Neural crest cell (in vitro differentiated cells): ENCODE measurements around the gene POLR2E. TPM values are rescaled to one million over a fixed set of nuclear protein-coding genes. Genes with fewer than 3 reads are reported as not detected.

ENCODE experiments used
- DNase-seq: peaks from one replicate; pipeline ENCODE4 v3.0.0; 2021; ENCODE audit warnings: low read depth, mixed read lengths, low spot score
- H3K27ac Mint-ChIP-seq: one replicate; pipeline ENCODE4 v1.8.0; 2021; ENCODE audit warnings: mild to moderate bottlenecking, mixed read lengths; ENCODE audit not compliant: unreplicated experiment
- H3K27me3 Mint-ChIP-seq: 2 replicates; pipeline ENCODE4 v1.8.0; 2021; ENCODE audit warnings: low read depth, mild to moderate bottlenecking, mixed read lengths
- H3K36me3 Mint-ChIP-seq: 2 replicates; pipeline ENCODE4 v1.8.0; 2021; ENCODE audit warnings: low read depth, mild to moderate bottlenecking, mixed read lengths
- H3K4me1 Mint-ChIP-seq: 2 replicates; pipeline ENCODE4 v1.8.0; 2021; ENCODE audit warnings: mixed read lengths
- H3K4me3 Mint-ChIP-seq: one replicate; pipeline ENCODE4 v1.8.0; 2021; ENCODE audit warnings: mild to moderate bottlenecking, mixed read lengths
- H3K9me3 Mint-ChIP-seq: 2 replicates; pipeline ENCODE4 v1.8.0; 2021; ENCODE audit warnings: mixed read lengths
- total RNA-seq: library from RNA; stranded (reverse); gene quantifications from 2 replicates; pipeline ENCODE4 v1.2.1, GENCODE V29; 2021
- TF ChIP-seq, protein P1 (sequence below): fragments of 200-600 bp; sonication (generic); conservative IDR thresholded peaks from 2 replicates; pipeline ENCODE4 v1.5.0; 2021; ENCODE audit warnings: antibody characterized with exemption, mild to moderate bottlenecking

POLR2E gene
- total RNA-seq, 1 donor from 2014 or later = 256 TPM

DNA sequence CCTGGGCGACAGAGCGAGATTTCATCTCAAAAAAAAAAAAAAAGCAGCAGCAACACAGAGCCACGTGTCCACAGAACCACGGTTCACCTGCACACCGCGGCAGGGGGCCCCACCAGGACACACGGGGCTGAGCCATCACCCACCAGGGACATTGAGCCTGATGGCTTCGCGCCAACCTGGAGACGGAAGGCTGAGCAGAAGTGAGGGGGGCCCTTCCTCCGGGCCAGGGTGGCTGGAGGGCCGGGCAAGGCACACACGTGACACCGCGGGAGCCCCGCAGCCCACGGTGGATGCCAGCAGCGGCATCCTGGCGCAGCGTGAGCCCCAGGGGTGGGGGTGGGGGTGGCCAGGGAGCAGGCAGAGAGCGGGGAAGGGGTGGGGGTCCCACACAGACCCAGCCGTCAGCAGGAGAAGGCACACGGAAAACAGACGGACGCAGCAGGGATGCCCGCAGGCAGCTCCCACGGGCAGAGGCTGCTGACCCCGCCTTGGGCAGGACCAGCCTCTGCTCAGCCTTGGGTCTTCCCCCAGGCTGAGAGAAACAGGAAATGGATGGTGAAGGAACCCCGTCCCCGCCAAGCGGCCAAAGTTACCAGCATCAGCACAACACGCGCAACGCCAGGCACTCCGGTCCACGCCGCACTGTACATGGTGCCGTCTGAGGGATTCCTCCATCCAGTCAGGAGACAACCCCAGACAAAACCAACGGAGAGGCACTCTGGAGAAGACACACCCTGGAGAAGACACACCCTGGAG lies 45.3 kb upstream of the POLR2E start:
- H3K4me1 Mint-ChIP-seq = peaks cover 4% of the 10 kb centered on the region
- no peak overlapping the region for H3K4me3 Mint-ChIP-seq
- H3K36me3 Mint-ChIP-seq = peaks cover 31% of the 10 kb centered on the region
- H3K27me3 Mint-ChIP-seq = no peaks in the 10 kb centered on the region
- peaks cover 4% of the 10 kb centered on the region for H3K9me3 Mint-ChIP-seq
- H3K27ac Mint-ChIP-seq = no peak overlapping the region
- no peak for DNase-seq
- TF ChIP-seq, protein P1, sequence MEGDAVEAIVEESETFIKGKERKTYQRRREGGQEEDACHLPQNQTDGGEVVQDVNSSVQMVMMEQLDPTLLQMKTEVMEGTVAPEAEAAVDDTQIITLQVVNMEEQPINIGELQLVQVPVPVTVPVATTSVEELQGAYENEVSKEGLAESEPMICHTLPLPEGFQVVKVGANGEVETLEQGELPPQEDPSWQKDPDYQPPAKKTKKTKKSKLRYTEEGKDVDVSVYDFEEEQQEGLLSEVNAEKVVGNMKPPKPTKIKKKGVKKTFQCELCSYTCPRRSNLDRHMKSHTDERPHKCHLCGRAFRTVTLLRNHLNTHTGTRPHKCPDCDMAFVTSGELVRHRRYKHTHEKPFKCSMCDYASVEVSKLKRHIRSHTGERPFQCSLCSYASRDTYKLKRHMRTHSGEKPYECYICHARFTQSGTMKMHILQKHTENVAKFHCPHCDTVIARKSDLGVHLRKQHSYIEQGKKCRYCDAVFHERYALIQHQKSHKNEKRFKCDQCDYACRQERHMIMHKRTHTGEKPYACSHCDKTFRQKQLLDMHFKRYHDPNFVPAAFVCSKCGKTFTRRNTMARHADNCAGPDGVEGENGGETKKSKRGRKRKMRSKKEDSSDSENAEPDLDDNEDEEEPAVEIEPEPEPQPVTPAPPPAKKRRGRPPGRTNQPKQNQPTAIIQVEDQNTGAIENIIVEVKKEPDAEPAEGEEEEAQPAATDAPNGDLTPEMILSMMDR = no peak

DNA sequence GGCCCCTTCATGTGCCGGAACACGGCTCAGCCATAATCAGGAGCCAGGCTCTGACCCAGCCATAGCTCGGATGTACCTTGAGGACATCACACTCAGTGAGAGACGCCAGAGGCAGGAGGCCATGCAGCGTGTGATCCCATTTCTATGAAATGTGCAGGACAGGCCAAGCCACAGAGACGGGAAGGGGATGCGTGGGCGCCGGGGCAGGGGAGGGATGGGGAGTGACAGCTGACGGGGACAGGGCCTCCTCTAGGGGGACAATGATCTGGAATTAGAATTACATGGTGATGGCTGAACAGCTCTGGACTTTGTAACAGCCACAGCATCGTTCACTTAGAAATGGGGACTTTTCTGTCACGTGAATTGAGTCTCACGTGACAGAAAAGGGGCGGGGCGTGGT lies 44.0 kb upstream of the POLR2E start:
- no peaks in the 10 kb centered on the region for H3K27me3 Mint-ChIP-seq
- H3K9me3 Mint-ChIP-seq = peaks cover 4% of the 10 kb centered on the region
- H3K4me1 Mint-ChIP-seq = no peaks in the 10 kb centered on the region
- H3K4me3 Mint-ChIP-seq = no peak overlapping the region
- no peak overlapping the region for H3K27ac Mint-ChIP-seq
- DNase-seq = no peak
- H3K36me3 Mint-ChIP-seq = peaks cover 25% of the 10 kb centered on the region
- TF ChIP-seq, protein P1 = no peak

DNA sequence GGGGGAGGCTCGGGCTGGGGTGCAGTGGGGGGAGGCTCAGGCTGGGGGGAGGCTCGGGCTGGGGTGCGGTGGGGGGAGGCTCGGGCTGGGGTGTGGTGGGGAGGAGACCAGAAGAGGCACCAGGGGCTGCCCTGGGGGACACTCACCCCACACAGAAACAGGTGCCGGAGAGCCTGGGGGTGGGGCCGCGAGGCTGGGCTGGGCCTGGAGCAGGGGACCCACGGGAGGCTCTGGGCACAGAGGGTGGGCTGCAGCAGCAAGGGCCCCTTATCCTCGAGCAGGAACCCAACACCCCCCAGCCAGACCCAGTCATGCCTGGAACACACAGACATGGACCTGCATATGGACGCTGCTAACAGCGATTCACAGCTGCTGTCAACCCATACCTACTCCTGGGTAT lies 42.9 kb upstream of the POLR2E start:
- DNase-seq = no peak
- TF ChIP-seq, protein P1 = no peak
- Mint-ChIP-seq H3K27me3 (no peaks in the 10 kb centered on the region), H3K36me3 (peaks cover 21% of the 10 kb centered on the region), H3K4me1 (no peaks in the 10 kb centered on the region), H3K4me3 (no peak overlapping the region), H3K27ac (no peak overlapping the region), H3K9me3 (peaks cover 4% of the 10 kb centered on the region)

DNA sequence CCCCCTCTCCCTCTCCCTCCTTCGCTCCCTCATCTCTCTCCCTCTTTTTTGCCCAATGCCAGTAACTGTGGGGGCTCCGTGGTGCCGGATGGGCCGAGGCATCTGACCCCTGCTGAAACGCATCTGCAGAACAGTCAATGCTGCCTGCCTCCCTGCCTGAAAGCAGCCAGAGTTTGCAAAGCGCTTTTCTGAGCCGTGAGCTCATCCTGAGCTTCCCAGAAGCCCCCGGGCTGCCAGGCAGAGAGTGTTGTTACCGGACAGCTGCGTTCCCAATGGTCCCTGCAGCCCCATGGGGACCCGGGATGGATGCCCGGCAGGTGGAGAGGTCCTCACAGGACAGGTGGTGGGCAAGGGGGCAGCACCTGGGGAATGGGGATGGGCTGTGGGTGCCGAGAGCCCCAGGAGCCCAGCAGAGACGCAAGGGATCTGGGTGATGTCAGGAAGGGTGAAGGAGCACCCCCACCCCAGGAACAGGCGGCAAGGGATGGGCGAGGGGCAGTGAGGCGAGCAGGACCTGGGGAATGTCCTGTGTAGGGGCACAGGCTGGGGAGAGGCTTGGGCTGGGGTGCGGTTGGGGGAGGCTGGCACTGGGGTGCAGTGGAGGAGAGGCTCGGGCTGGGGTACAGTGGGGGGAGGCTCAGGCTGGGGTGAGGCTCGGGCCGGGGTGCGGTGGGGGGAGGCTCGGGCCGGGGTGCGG lies 41.6 kb upstream of the POLR2E start:
- H3K9me3 Mint-ChIP-seq = no peaks in the 10 kb centered on the region
- DNase-seq = no peak
- H3K4me1 Mint-ChIP-seq = no peaks in the 10 kb centered on the region
- H3K4me3 Mint-ChIP-seq = peak overlapping the region; percentile 36
- TF ChIP-seq, protein P1 = no peak
- peaks cover 12% of the 10 kb centered on the region for H3K36me3 Mint-ChIP-seq
- H3K27me3 Mint-ChIP-seq = no peaks in the 10 kb centered on the region
- no peak overlapping the region for H3K27ac Mint-ChIP-seq

DNA sequence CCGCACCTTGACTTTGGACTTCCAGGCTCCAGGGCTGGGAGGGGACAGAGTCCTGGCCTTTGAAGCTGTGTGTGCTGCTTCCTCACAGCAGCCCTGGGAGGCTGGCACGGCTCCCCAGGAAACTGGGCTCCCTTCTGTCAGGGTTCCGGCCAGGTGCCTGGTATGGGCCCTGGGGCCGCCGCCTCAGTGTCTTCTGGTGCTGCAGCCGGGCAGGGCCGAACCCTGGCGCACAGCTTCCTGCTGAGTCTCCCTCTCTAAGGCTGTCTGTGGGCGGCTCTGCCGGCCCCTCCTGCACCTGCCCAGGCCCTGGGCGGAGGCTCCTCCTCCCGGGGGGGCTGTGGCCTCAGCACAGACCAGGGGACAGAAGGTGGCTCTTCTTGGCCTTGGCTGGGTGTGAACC lies 41.0 kb upstream of the POLR2E start:
- TF ChIP-seq, protein P1 = no peak
- H3K36me3 Mint-ChIP-seq = peaks cover 12% of the 10 kb centered on the region
- H3K9me3 Mint-ChIP-seq = no peaks in the 10 kb centered on the region
- no peak for DNase-seq
- no peaks in the 10 kb centered on the region for H3K27me3 Mint-ChIP-seq
- no peaks in the 10 kb centered on the region for H3K4me1 Mint-ChIP-seq
- H3K27ac Mint-ChIP-seq = no peak overlapping the region
- peak overlapping the region; percentile 36 for H3K4me3 Mint-ChIP-seq
